ENCODE results near the gene PRRG2. TPM values are rescaled to one million over a fixed set of nuclear protein-coding genes. Genes with fewer than 3 reads are reported as not detected.

The PRRG2 gene
- total RNA-seq, 1 experiment from 2014 or later, result 3.3 TPM

- no peak overlapping the region for H3K4me2 ChIP-seq (ENCODE audit: insufficient read depth, insufficient read length, low read length)
- H3T11ph ChIP-seq (ENCODE audit: low read length), result no peak overlapping the region
- H3K4ac ChIP-seq (ENCODE audit: low read depth, low read length), result no peak overlapping the region
- peaks cover 5% of the 10 kb centered on the region for H3K23me2 ChIP-seq (ENCODE audit: insufficient read length, low read depth, low read length, poor library complexity, severe bottlenecking)
- no peak overlapping the region for H4K91ac ChIP-seq (ENCODE audit: insufficient read length, low read depth, low read length)
- H4K20me1 ChIP-seq (ENCODE audit: control insufficient read depth, insufficient read depth, insufficient read length), result no peaks in the 10 kb centered on the region
- no peak overlapping the region for H2BK120ac ChIP-seq (ENCODE audit: low read depth, low read length, poor library complexity, severe bottlenecking)
- TF ChIP-seq, protein P1, sequence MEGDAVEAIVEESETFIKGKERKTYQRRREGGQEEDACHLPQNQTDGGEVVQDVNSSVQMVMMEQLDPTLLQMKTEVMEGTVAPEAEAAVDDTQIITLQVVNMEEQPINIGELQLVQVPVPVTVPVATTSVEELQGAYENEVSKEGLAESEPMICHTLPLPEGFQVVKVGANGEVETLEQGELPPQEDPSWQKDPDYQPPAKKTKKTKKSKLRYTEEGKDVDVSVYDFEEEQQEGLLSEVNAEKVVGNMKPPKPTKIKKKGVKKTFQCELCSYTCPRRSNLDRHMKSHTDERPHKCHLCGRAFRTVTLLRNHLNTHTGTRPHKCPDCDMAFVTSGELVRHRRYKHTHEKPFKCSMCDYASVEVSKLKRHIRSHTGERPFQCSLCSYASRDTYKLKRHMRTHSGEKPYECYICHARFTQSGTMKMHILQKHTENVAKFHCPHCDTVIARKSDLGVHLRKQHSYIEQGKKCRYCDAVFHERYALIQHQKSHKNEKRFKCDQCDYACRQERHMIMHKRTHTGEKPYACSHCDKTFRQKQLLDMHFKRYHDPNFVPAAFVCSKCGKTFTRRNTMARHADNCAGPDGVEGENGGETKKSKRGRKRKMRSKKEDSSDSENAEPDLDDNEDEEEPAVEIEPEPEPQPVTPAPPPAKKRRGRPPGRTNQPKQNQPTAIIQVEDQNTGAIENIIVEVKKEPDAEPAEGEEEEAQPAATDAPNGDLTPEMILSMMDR (conservative IDR thresholded peaks at IDR 0.05), result no peak
- H3K79me2 ChIP-seq (ENCODE audit: insufficient read depth, low read length), result peaks cover 5% of the 10 kb centered on the region; the same call in 1 of the 2 replicates
- no peak overlapping the region for H4K5ac ChIP-seq (ENCODE audit: insufficient read length, low read depth, low read length)
- H3K27me3 ChIP-seq (ENCODE audit: insufficient read depth, low read length), result no peaks in the 10 kb centered on the region
- no peak overlapping the region for H2BK20ac ChIP-seq (ENCODE audit: low read depth, low read length, poor library complexity, severe bottlenecking)
- Mint-ChIP-seq H3K36me3 (ENCODE audit: insufficient read depth in 1 of 3, low read depth in 3 of 3) (peaks cover 32 to 60% (median 51%) of the 10 kb centered on the region in 3 experiments), H3K27ac (no peak overlapping the region), H3K4me3 (no peak overlapping the region), H3K4me1 (peaks cover 8 to 18% of the 10 kb centered on the region in 2 experiments), H3K27me3 (ENCODE audit: low read depth) (no peaks in the 10 kb centered on the region), H3K9me3 (no peaks in the 10 kb centered on the region; a peak in 1 of 5 replicates)
- H2AK5ac ChIP-seq (ENCODE audit: insufficient read length, low read length), result no peak overlapping the region
- no peak overlapping the region for H2AFZ ChIP-seq (ENCODE audit: low read length)
- no peak overlapping the region for H3K9ac ChIP-seq (ENCODE audit: extremely low read depth, insufficient read length, low read length)
- WGBS (ENCODE audit: extremely low coverage, insufficient read length, low lambda C conversion rate), result no CpG with 5 or more reads among the region's 15 CpGs
- H3K23ac ChIP-seq (ENCODE audit: insufficient read length, low read depth, low read length), result no peak overlapping the region
- H3K4me1 ChIP-seq (ENCODE audit: insufficient read depth, low read length), result no peaks in the 10 kb centered on the region
- H2BK15ac ChIP-seq (ENCODE audit: low read depth, low read length), result no peak overlapping the region
- H3K18ac ChIP-seq (ENCODE audit: insufficient read length, low read depth, low read length), result no peak overlapping the region
- no peak overlapping the region for H3K14ac ChIP-seq (ENCODE audit: insufficient read depth, low read length)
- peaks cover 11% of the 10 kb centered on the region for H3K79me1 ChIP-seq (ENCODE audit: insufficient read depth, low read depth, low read length, poor library complexity, severe bottlenecking)
- H2BK12ac ChIP-seq (ENCODE audit: insufficient read length, low read depth, low read length), result no peak overlapping the region
- H2BK5ac ChIP-seq (ENCODE audit: insufficient read length, low read length), result no peak overlapping the region
- no peak overlapping the region for H4K8ac ChIP-seq (replicated peaks; ENCODE audit: insufficient read length, low read depth, low read length)
- H3K9me3 ChIP-seq (ENCODE audit: control insufficient read depth, low read depth, low read length), result no peaks in the 10 kb centered on the region
- DNase-seq, result no peak
- no peak overlapping the region for H3K56ac ChIP-seq (ENCODE audit: insufficient read length, low read depth, low read length)
- H3K27ac ChIP-seq (ENCODE audit: insufficient read length, low read depth, low read length), result no peak overlapping the region
These were observed 15.3 kb downstream of the PRRG2 start for GRCh38 chr19:49596407-49596806.

All from H9 (cell line).